ENCODE data around the gene TOB1. TPM values are rescaled to one million over a fixed set of nuclear protein-coding genes. Genes with fewer than 3 reads are reported as not detected.

TOB1 gene
- total and polyA plus RNA-seq, 9 of the 15 experiments (the other 6 are each of a cell fraction or from before 2014, with no cell fraction given) = 4.8 to 63.7 (median 13.2) TPM

- TF ChIP-seq ELK3 (CRISPR knock-in tag; IDR thresholded peaks at IDR 0.05) = no peak
- no peak for TF ChIP-seq ZNF584 (CRISPR knock-in tag; IDR thresholded peaks at IDR 0.05; ENCODE audit: low read depth)
- peak in 1 of 3 experiments; percentile 12; a peak in 1 of 6 replicates for TF ChIP-seq ZBTB11 (CRISPR knock-in tag; IDR thresholded peaks at IDR 0.05)
- TF ChIP-seq WHSC1 (IDR thresholded peaks at IDR 0.05; ENCODE audit: low read length) = no peak
- TF ChIP-seq ZNF12 (CRISPR knock-in tag; IDR thresholded peaks at IDR 0.05) = no peak; the same call in 1 of the 2 replicates
- TF ChIP-seq TGIF2 (CRISPR knock-in tag; IDR thresholded peaks at IDR 0.05) = no peak
- no peak for TF ChIP-seq CEBPG (CRISPR knock-in tag; IDR thresholded peaks at IDR 0.05)
- no peak for TF ChIP-seq CEBPG (tag; conservative IDR thresholded peaks at IDR 0.05 in 1 of 2, IDR thresholded peaks at IDR 0.05 in 1 of 2)
- TF ChIP-seq ZNF134 (CRISPR knock-in tag; conservative IDR thresholded peaks at IDR 0.05) = no peak
- TF ChIP-seq POLR2G (IDR thresholded peaks at IDR 0.05; ENCODE audit: low read depth, low read length) = 0 out of 2 replicates have a peak, but pooled peaks have one; percentile 15
- peak; percentile 95; the same call in 1 of the 2 replicates for TF ChIP-seq STAT6 (CRISPR knock-in tag; IDR thresholded peaks at IDR 0.05)
- TF ChIP-seq NR3C1 (CRISPR knock-in tag; IDR thresholded peaks at IDR 0.05) = no peak
- TF ChIP-seq CBFB (CRISPR knock-in tag; IDR thresholded peaks at IDR 0.05) = peak; percentile 62; the same call in 1 of the 2 replicates
- TF ChIP-seq ZBED1 (IDR thresholded peaks at IDR 0.05) = no peak
- no peak for TF ChIP-seq TCFL5 (CRISPR knock-in tag; conservative IDR thresholded peaks at IDR 0.05)
- TF ChIP-seq GTF2E2 (tag; IDR thresholded peaks at IDR 0.05) = no peak
- no peak for TF ChIP-seq ZNF655 (CRISPR knock-in tag; IDR thresholded peaks at IDR 0.05)
- no peak for TF ChIP-seq SIRT6 (IDR thresholded peaks at IDR 0.05; ENCODE audit: low read depth, low read length)
- no peak for TF ChIP-seq MTA3 (IDR thresholded peaks at IDR 0.05; ENCODE audit: borderline replicate concordance)
- TF ChIP-seq SNIP1 (IDR thresholded peaks at IDR 0.05; ENCODE audit: low read depth) = no peak
Observed at GRCh38 chr17:50866950-50867362, 802 bp upstream of the TOB1 start (continued).

Measured in K562 (cell line).